ENCODE data around the gene KLHL28. TPM values are rescaled to one million over a fixed set of nuclear protein-coding genes. Genes with fewer than 3 reads are reported as not detected.

The KLHL28 gene
- total and polyA plus RNA-seq, 10 of the 15 experiments (the other 5 are each of a cell fraction or from before 2014, with no cell fraction given): 2.7 to 9.8 (median 6.2) TPM

DNA sequence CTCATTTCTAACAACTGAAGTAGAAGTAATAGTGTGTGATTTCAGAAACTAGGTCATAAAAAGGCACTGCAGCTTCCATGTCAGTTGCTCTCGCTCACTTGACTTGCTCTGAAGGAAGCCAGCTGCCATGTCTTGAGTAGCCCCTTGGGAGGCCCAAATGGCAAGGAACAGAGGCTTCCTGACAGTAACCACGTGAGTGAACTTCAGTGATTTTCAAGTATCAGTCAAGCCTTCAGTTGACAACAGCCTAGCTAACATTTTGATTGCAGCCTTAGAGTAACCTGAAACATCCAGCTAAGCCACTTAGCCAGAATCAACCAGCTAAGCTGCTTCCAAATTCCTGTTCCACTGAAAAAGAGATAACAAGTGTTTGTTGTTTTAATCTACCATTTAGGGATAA is 26.9 kb upstream of the KLHL28 start (continued):
- TF ChIP-seq PAX5 (IDR thresholded peaks at IDR 0.05; ENCODE audit: borderline replicate concordance, low read depth, low read length) (no peak), TARDBP (IDR thresholded peaks at IDR 0.05; ENCODE audit: borderline replicate concordance) (no peak), TAF1 (IDR thresholded peaks at IDR 0.05; ENCODE audit: borderline replicate concordance, low read depth, low read length) (no peak), SP1 (IDR thresholded peaks at IDR 0.05; ENCODE audit: low read depth, low read length) (no peak), CBX3 (IDR thresholded peaks at IDR 0.05; ENCODE audit: borderline replicate concordance, low read depth) (no peak), RELA (IDR thresholded peaks at IDR 0.05; ENCODE audit: borderline replicate concordance, partially characterized antibody) (no peak)
- TF ChIP-seq, protein P1, sequence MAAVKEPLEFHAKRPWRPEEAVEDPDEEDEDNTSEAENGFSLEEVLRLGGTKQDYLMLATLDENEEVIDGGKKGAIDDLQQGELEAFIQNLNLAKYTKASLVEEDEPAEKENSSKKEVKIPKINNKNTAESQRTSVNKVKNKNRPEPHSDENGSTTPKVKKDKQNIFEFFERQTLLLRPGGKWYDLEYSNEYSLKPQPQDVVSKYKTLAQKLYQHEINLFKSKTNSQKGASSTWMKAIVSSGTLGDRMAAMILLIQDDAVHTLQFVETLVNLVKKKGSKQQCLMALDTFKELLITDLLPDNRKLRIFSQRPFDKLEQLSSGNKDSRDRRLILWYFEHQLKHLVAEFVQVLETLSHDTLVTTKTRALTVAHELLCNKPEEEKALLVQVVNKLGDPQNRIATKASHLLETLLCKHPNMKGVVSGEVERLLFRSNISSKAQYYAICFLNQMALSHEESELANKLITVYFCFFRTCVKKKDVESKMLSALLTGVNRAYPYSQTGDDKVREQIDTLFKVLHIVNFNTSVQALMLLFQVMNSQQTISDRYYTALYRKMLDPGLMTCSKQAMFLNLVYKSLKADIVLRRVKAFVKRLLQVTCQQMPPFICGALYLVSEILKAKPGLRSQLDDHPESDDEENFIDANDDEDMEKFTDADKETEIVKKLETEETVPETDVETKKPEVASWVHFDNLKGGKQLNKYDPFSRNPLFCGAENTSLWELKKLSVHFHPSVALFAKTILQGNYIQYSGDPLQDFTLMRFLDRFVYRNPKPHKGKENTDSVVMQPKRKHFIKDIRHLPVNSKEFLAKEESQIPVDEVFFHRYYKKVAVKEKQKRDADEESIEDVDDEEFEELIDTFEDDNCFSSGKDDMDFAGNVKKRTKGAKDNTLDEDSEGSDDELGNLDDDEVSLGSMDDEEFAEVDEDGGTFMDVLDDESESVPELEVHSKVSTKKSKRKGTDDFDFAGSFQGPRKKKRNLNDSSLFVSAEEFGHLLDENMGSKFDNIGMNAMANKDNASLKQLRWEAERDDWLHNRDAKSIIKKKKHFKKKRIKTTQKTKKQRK (IDR thresholded peaks at IDR 0.05; ENCODE audit: low read depth, low read length): no peak

DNA sequence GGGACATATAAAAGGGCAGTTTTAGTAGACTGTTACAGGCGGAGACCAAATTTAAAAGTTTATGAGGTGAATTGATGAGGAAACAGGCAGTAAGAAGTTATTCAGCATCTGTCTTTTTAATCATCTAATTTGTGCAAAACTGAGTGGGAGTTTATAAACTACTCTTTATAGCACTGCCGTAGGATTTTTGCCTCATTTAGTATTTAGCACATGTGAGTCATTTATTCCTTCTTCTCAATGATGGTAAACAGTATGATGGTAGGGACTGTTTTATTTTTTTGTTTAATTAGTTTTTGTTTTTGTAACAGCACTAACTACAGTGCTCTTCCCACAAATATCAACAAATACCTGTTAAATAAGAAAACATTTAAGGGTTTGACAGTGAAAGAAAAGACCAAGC is 20.8 kb upstream of the KLHL28 start:
- H3K4me1 ChIP-seq (ENCODE audit: control insufficient read depth, insufficient read depth, low read length): no peaks in the 10 kb centered on the region
- H2AFZ ChIP-seq (ENCODE audit: control insufficient read depth, low read depth, low read length): no peak overlapping the region
- ChIA-PET CTCF (no interaction called here), RAD21 (ENCODE audit: unreplicated experiment) (no interaction called here), SMC1A (ENCODE audit: uncharacterized antibody, unreplicated experiment) (interaction anchor here (0.6 to 1.2 kb wide), 4 partner anchors 21 to 251 kb away, joined by 3 to 4 read pairs (median 3); partner anchors contain the start of genes KLHL28 and TOGARAM1), POLR2A (interaction anchor here (3.2 kb wide), 1 partner anchor 20 kb away, joined by 14 read pairs; the partner anchor contains the start of genes KLHL28 and TOGARAM1)
- H3K27me3 ChIP-seq (replicated peaks in 1 of 2; ENCODE audit: control insufficient read depth in 2 of 2, insufficient read depth in 2 of 2, low read length in 1 of 2): no peaks in the 10 kb centered on the region
- peak; percentile 13; the same call in 1 of the 3 replicates for ATAC-seq
- H3K36me3 ChIP-seq (ENCODE audit: control insufficient read depth in 2 of 2, insufficient read depth in 2 of 2, low read length in 1 of 2): no peaks in the 10 kb centered on the region
- H3K9me3 ChIP-seq (replicated peaks; ENCODE audit: control insufficient read depth, insufficient read depth, low read length): peaks cover 4% of the 10 kb centered on the region; the same call in 1 of the 3 replicates
- peaks cover 6% of the 10 kb centered on the region for H3K79me2 ChIP-seq (ENCODE audit: control insufficient read depth, insufficient read depth, low read length)
- TF ChIP-seq MYC (IDR thresholded peaks at IDR 0.05; ENCODE audit: insufficient read depth, insufficient read length, insufficient replicate concordance, low read length, severe bottlenecking) (no peak), FOS (IDR thresholded peaks at IDR 0.05; ENCODE audit: borderline replicate concordance, extremely low read depth, insufficient read length) (no peak), CHD1 (IDR thresholded peaks at IDR 0.05; ENCODE audit: low read depth, low read length) (no peak)
- no peak for FAIRE-seq
- DNase-seq (ENCODE audit: low read depth, low spot score): no peak
- in situ Hi-C loops (cut with MboI) (no loop called here), intact Hi-C loops (cut with micrococcal nuclease; ENCODE audit: unreplicated experiment) (no loop called here)
- H3K4me3 ChIP-seq: no peak overlapping the region
- no TSS peak for BruUV-seq (replicated peaks)
- no peak overlapping the region for H3K27ac ChIP-seq (ENCODE audit: control insufficient read depth, insufficient read depth)
- WGBS (ENCODE audit: insufficient coverage, insufficient replicate concordance, low lambda C conversion rate, missing lambda C conversion rate): 100% methylated on average over 2 of the region's 2 CpGs
- H3K4me2 ChIP-seq (ENCODE audit: control insufficient read depth, insufficient read depth): no peak overlapping the region
- no peak overlapping the region for H3K9ac ChIP-seq (ENCODE audit: control insufficient read depth, insufficient read depth, low read length)
- no peaks in the 10 kb centered on the region for H4K20me1 ChIP-seq (ENCODE audit: control insufficient read depth, insufficient read depth)

All from GM12878 (cell line).